Activated naive CD4-positive, alpha-beta T cell treated with anti-CD3 and anti-CD28 coated beads for 36 hours (primary cell): ENCODE data around the gene CCR3. TPM values are rescaled to one million over a fixed set of nuclear protein-coding genes. Genes with fewer than 3 reads are reported as not detected.

Experiments used
- CTCF ChIA-PET: fragments of 350-600 bp; sonication (Branson Sonifier 250); formaldehyde crosslinking; loops from one replicate; lab custom pipeline; 2021; ENCODE audit warnings: antibody characterized with exemption; lab: Charles Lee
- DNase-seq: peaks from one replicate; pipeline ENCODE4 v3.0.0-alpha.2; 2020
- H3K27ac Mint-ChIP-seq: one replicate; pipeline ENCODE4 v1.8.0; 2021; ENCODE audit warnings: mild to moderate bottlenecking, mixed read lengths
- H3K27me3 Mint-ChIP-seq: one replicate; pipeline ENCODE4 v1.8.0; 2021; ENCODE audit warnings: low read depth, mixed read lengths
- H3K36me3 Mint-ChIP-seq: one replicate; pipeline ENCODE4 v1.8.0; 2021; ENCODE audit warnings: low read depth, mixed read lengths
- H3K4me1 Mint-ChIP-seq: one replicate; pipeline ENCODE4 v1.8.0; 2021; ENCODE audit warnings: low read depth, mixed read lengths
- H3K4me3 Mint-ChIP-seq: one replicate; pipeline ENCODE4 v1.8.0; 2021; ENCODE audit warnings: mild to moderate bottlenecking, moderate library complexity, mixed read lengths
- H3K9me3 Mint-ChIP-seq: one replicate; pipeline ENCODE4 v1.8.0; 2021; ENCODE audit warnings: mixed read lengths
- intact Hi-C: fragments of 100-400 bp; cut with micrococcal nuclease; formaldehyde crosslinking; loops from one replicate; pipeline ENCODE4 v1.15.1; 2023
- total RNA-seq, 2 experiments: library from RNA; stranded (reverse); gene quantifications; one replicate each; pipeline ENCODE4 v1.2.3, GENCODE V29; 2021

The CCR3 gene
- total RNA-seq, 2 experiments from 2014 or later: not detected

GRCh38 chr3:46228260-46229242 is 13.7 kb upstream of the CCR3 start:
- intact Hi-C loops: loop anchor here (5.0 kb wide), 1 partner anchor 144 kb away; the partner anchor contains the start of gene CCR5
- CTCF ChIA-PET: interaction anchor here (0.6 to 0.7 kb wide), 3 partner anchors 11 to 34 kb away, joined by 3 read pairs; no protein-coding TSS in a partner anchor
- H3K27me3 Mint-ChIP-seq: peaks cover 7% of the 10 kb centered on the region

DNA sequence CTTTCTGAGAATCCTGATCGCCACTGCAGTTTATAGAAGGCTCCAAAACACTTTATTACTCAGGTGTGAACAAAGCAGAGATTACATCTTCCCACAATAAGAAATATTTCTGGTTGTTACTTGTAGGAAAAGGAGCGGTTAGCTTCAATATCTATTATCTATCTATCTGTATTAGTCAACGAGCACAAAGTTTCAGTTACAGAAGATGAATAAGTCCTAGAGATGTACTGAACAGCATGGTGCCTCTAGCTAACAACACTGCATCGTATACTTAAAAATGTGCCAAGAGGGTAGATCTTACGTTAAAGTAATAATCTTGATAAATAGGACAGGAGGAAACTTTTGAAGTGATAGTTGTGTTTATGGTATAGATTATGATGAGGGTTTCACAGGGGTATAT is 10.9 kb upstream of the CCR3 start:
- peaks cover 5% of the 10 kb centered on the region for H3K27me3 Mint-ChIP-seq
- intact Hi-C loops: no loop called here
- CTCF ChIA-PET: interaction anchor here (0.6 kb wide), 1 partner anchor 296 kb away, joined by 5 read pairs; no protein-coding TSS in a partner anchor
- no peaks in the 10 kb centered on the region for H3K36me3 Mint-ChIP-seq
- H3K4me1 Mint-ChIP-seq: no peaks in the 10 kb centered on the region
- no peak for DNase-seq
- no peak overlapping the region for H3K4me3 Mint-ChIP-seq
- H3K27ac Mint-ChIP-seq: no peak overlapping the region
- peaks cover 3% of the 10 kb centered on the region for H3K9me3 Mint-ChIP-seq

More at GRCh38 chr3:46228260-46229242, 13.7 kb upstream of the CCR3 start:
- no peak for DNase-seq
- H3K4me1 Mint-ChIP-seq: no peaks in the 10 kb centered on the region
- H3K9me3 Mint-ChIP-seq: peaks cover 5% of the 10 kb centered on the region
- H3K36me3 Mint-ChIP-seq: no peaks in the 10 kb centered on the region
- H3K27ac Mint-ChIP-seq: no peak overlapping the region
- no peak overlapping the region for H3K4me3 Mint-ChIP-seq

DNA sequence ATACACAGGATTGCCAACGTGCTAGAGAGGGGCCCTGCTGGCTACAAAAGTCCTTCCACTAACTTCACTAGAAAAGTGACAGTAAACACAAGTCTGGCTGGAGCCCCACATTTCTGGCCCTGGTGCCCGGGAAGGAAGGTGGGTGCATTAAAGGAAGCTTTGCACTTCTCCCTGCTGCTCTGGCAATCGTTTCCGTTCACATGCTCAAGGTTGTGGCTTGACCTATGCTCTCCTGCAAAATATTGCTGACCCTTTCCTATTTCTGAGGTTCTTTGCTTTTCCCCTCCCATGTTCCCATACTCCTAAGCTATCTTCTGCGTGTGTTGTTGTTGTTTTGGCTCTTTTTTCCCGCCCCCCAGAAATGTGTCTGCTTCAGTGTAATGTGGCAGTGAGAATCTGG is 9.1 kb upstream of the CCR3 start:
- DNase-seq: no peak
- CTCF ChIA-PET: interaction anchor here (0.6 kb wide), 1 partner anchor 399 kb away, joined by 4 read pairs; no protein-coding TSS in a partner anchor
- intact Hi-C loops: no loop called here
- Mint-ChIP-seq H3K27me3 (peaks cover 2% of the 10 kb centered on the region), H3K27ac (no peak overlapping the region), H3K4me3 (no peak overlapping the region), H3K36me3 (no peaks in the 10 kb centered on the region), H3K4me1 (no peaks in the 10 kb centered on the region), H3K9me3 (no peaks in the 10 kb centered on the region)

GRCh38 chr3:46235425-46235824 is 6.8 kb upstream of the CCR3 start:
- no peak overlapping the region for H3K4me3 Mint-ChIP-seq
- intact Hi-C loops: no loop called here
- no peaks in the 10 kb centered on the region for H3K9me3 Mint-ChIP-seq
- CTCF ChIA-PET: no interaction called here
- no peak overlapping the region for H3K27ac Mint-ChIP-seq
- H3K36me3 Mint-ChIP-seq: no peaks in the 10 kb centered on the region
- H3K27me3 Mint-ChIP-seq: peaks cover 1% of the 10 kb centered on the region
- no peak for DNase-seq
- H3K4me1 Mint-ChIP-seq: no peaks in the 10 kb centered on the region

- CTCF ChIA-PET: no interaction called here
- H3K4me3 Mint-ChIP-seq: no peak overlapping the region
- H3K27me3 Mint-ChIP-seq: peaks cover 4% of the 10 kb centered on the region
- intact Hi-C loops: no loop called here
- no peaks in the 10 kb centered on the region for H3K36me3 Mint-ChIP-seq
- no peak for DNase-seq
- no peaks in the 10 kb centered on the region for H3K4me1 Mint-ChIP-seq
- H3K27ac Mint-ChIP-seq: no peak overlapping the region
- no peaks in the 10 kb centered on the region for H3K9me3 Mint-ChIP-seq
Observed at GRCh38 chr3:46236294-46237054, 5.8 kb upstream of the CCR3 start.

- no peak for DNase-seq
- peaks cover 4% of the 10 kb centered on the region for H3K27me3 Mint-ChIP-seq
- no peaks in the 10 kb centered on the region for H3K36me3 Mint-ChIP-seq
- H3K4me3 Mint-ChIP-seq: no peak overlapping the region
- intact Hi-C loops: no loop called here
- no peak overlapping the region for H3K27ac Mint-ChIP-seq
- no peaks in the 10 kb centered on the region for H3K4me1 Mint-ChIP-seq
- CTCF ChIA-PET: interaction anchor here (0.7 kb wide), 1 partner anchor 97 kb away, joined by 4 read pairs; no protein-coding TSS in a partner anchor
- H3K9me3 Mint-ChIP-seq: no peaks in the 10 kb centered on the region
Observed at GRCh38 chr3:46238386-46238785, 3.9 kb upstream of the CCR3 start.

GRCh38 chr3:46239301-46239938 is 2.8 kb upstream of the CCR3 start:
- no peak for DNase-seq
- intact Hi-C loops: no loop called here
- CTCF ChIA-PET: interaction anchor here (0.6 to 0.7 kb wide), 2 partner anchors 11 to 96 kb away, joined by 3 to 4 read pairs; no protein-coding TSS in a partner anchor
- H3K9me3 Mint-ChIP-seq: no peaks in the 10 kb centered on the region
- H3K4me1 Mint-ChIP-seq: no peaks in the 10 kb centered on the region
- H3K4me3 Mint-ChIP-seq: no peak overlapping the region
- peaks cover 4% of the 10 kb centered on the region for H3K27me3 Mint-ChIP-seq
- H3K27ac Mint-ChIP-seq: no peak overlapping the region
- no peaks in the 10 kb centered on the region for H3K36me3 Mint-ChIP-seq

GRCh38 chr3:46239952-46240351 is 2.3 kb upstream of the CCR3 start:
- H3K4me3 Mint-ChIP-seq: no peak overlapping the region
- H3K4me1 Mint-ChIP-seq: no peaks in the 10 kb centered on the region
- CTCF ChIA-PET: no interaction called here
- H3K27me3 Mint-ChIP-seq: peaks cover 4% of the 10 kb centered on the region
- no peaks in the 10 kb centered on the region for H3K36me3 Mint-ChIP-seq
- H3K27ac Mint-ChIP-seq: no peak overlapping the region
- no peak for DNase-seq
- no peaks in the 10 kb centered on the region for H3K9me3 Mint-ChIP-seq
- intact Hi-C loops: no loop called here

GRCh38 chr3:46243560-46243959 is 1.3 kb downstream of the CCR3 start:
- CTCF ChIA-PET: no interaction called here
- no peaks in the 10 kb centered on the region for H3K4me1 Mint-ChIP-seq
- DNase-seq: no peak
- H3K4me3 Mint-ChIP-seq: no peak overlapping the region
- intact Hi-C loops: no loop called here
- no peaks in the 10 kb centered on the region for H3K9me3 Mint-ChIP-seq
- peaks cover 2% of the 10 kb centered on the region for H3K27me3 Mint-ChIP-seq
- H3K36me3 Mint-ChIP-seq: no peaks in the 10 kb centered on the region
- H3K27ac Mint-ChIP-seq: no peak overlapping the region

DNA sequence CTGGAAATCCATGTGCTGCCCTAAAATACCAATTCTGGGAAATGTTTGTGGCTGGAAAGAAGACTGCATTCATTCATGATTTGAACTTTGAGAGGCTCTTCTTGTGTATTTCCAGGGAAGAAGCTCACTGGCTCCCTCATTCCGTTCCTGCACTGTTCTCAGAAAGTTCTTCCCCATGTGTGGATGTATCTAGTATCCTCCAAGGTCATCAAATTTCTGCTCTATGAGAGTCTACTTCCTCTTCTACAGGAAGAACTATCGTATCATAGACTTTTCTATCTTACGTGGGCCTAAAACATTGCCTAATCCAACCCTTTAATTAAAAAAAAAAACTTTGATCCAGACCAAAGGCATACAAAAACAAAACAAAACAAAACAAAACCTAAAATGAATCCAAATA is 2.9 kb downstream of the CCR3 start:
- H3K4me3 Mint-ChIP-seq: no peak overlapping the region
- no peak overlapping the region for H3K27ac Mint-ChIP-seq
- no peaks in the 10 kb centered on the region for H3K36me3 Mint-ChIP-seq
- no peaks in the 10 kb centered on the region for H3K9me3 Mint-ChIP-seq
- intact Hi-C loops: no loop called here
- H3K4me1 Mint-ChIP-seq: no peaks in the 10 kb centered on the region
- no peak for DNase-seq
- CTCF ChIA-PET: interaction anchor here (0.6 to 1.1 kb wide), 2 partner anchors 31 to 55 kb away, joined by 3 to 4 read pairs; no protein-coding TSS in a partner anchor
- peaks cover 2% of the 10 kb centered on the region for H3K27me3 Mint-ChIP-seq

DNA sequence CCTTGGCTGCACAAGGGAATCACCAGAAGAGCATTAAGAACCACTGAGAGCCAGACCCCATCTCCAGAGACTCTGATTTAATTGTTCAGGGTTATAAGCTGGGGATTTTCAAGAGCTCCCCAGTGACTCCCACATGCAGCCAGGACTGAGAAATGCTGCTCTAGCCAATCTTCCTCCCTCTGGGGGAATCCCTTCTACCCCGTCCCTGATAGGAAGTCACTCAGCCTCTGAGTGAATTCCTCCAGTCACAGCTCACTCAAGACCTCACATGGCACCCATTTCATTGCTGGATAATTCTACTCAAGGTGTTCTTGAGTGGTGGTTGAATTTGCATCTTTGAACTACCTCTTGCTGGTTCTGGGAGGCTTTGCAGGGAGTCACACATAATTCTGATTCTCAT is 10.7 kb downstream of the CCR3 start:
- no peaks in the 10 kb centered on the region for H3K4me1 Mint-ChIP-seq
- H3K27ac Mint-ChIP-seq: no peak overlapping the region
- no peaks in the 10 kb centered on the region for H3K36me3 Mint-ChIP-seq
- DNase-seq: peak; percentile 16
- intact Hi-C loops: no loop called here
- CTCF ChIA-PET: interaction anchor here (0.7 kb wide), 1 partner anchor 44 kb away, joined by 5 read pairs; no protein-coding TSS in a partner anchor
- no peaks in the 10 kb centered on the region for H3K9me3 Mint-ChIP-seq
- H3K27me3 Mint-ChIP-seq: peaks cover 13% of the 10 kb centered on the region
- H3K4me3 Mint-ChIP-seq: no peak overlapping the region

DNA sequence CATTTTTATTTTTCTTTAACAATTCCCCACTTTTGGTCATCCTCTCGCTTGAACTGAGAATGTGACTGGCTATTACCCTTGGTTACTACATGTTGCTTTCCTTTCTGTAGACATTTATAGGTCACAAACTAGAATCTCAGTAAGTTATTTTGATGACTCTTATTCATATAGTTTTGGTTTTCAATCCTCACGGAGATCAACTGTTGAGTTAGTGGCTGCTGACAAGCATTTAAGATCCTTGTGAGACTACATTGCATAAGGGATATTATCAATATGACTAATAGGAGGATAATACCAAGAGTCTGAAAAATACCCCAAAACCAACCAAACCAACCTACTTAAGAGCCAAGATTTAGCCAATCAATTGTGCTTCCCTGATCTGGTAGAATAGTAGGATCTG is 16.3 kb downstream of the CCR3 start:
- Mint-ChIP-seq H3K36me3 (peaks cover 6% of the 10 kb centered on the region), H3K27ac (no peak overlapping the region), H3K4me1 (peaks cover 8% of the 10 kb centered on the region), H3K27me3 (peaks cover 8% of the 10 kb centered on the region), H3K4me3 (no peak overlapping the region), H3K9me3 (peaks cover 9% of the 10 kb centered on the region)
- intact Hi-C loops: no loop called here
- DNase-seq: no peak
- CTCF ChIA-PET: no interaction called here
